NCI-H128 (cell line): Measurements from ENCODE around the gene IL18RAP.

Source experiments
- DNase-seq: peaks from one replicate; lab custom pipeline; 2025; ENCODE audit not compliant: unreplicated experiment; lab: John Stamatoyannopoulos, UW

IL18RAP gene

GRCh38 chr2:102492006-102492405 is 69.0 kb downstream of the IL18RAP start:
- no peak for DNase-seq

- no peak for DNase-seq
Measured at GRCh38 chr2:102494570-102494969, 71.6 kb downstream of the IL18RAP start.

- no peak for DNase-seq
Measured at GRCh38 chr2:102498414-102498813, 75.5 kb downstream of the IL18RAP start.

- DNase-seq = no peak
Measured at GRCh38 chr2:102499558-102499957, 76.6 kb downstream of the IL18RAP start.
